DND-41 (cell line): ENCODE measurements around the gene DDIT3.

Source experiments
- CTCF ChIP-seq: IDR thresholded peaks from 2 replicates; pipeline ENCODE4 v1.5.1; 2012; ENCODE audit warnings: borderline replicate concordance, low read length, moderate library complexity, mild to moderate bottlenecking; ENCODE audit not compliant: poor library complexity, severe bottlenecking; ENCODE audit errors: extremely low read depth
- EZH2 ChIP-seq: IDR thresholded peaks from 3 replicates; pipeline ENCODE4 v1.6.1; 2012; ENCODE audit warnings: borderline replicate concordance, low read depth, mild to moderate bottlenecking, moderate library complexity, low read length, inconsistent platforms; ENCODE audit not compliant: severe bottlenecking

- no peak for TF ChIP-seq CTCF
- TF ChIP-seq EZH2: no peak
Observed at GRCh38 chr12:57479376-57480115, 40.8 kb downstream of the DDIT3 start, which contains the start of gene ARHGAP9.
